Measurements from ENCODE around the gene SLC26A1. TPM values are rescaled to one million over a fixed set of nuclear protein-coding genes. Genes with fewer than 3 reads are reported as not detected.

The SLC26A1 gene
- total RNA-seq, 6 experiments from 2014 or later: 9.6 to 30.9 (median 23.0) TPM

DNA sequence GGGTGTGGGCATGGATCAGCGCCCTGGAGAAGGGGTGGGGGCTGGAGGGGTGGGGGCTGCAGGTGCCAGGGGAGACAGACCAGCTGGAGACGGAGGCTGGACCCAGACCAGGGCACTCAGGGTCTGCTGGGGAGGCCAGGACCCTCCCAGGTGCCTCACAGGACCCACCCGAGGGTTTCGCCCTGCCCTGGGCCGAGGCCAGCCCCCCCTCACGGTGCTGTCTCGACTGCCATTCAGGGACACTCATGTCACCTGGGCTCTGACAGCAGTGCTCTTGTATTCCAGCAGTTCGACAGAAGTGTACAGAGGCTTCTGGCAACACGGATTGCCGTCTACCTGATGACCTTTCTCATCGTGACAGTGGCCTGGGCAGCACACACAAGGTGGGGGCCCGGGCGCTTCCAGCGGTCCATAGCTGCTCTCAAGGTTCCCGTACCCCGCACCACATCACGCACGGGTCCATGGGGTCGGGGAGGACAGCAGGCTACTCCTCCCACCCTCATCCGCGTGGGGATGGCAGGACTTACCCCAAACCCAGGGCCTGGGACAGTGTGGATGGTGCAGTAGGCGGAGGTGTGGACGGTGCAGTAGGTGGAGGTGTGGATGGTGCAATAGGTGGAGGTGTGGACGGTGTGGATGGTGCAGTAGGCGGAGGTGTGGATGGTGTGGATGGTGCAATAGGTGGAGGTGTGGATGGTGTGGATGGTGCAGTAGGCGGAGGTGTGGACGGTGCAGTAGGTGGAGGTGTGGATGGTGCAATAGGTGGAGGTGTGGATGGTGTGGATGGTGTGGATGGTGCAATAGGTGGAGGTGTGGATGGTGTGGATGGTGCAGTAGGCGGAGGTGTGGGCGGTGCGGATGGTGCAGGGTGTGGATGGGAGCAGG is 42.8 kb downstream of the SLC26A1 start:
- H3K9me3 ChIP-seq: no peaks in the 10 kb centered on the region
- DNase-seq: peak in 1 of 3 donors; percentile 12
- TF ChIP-seq POLR2A (IDR thresholded peaks at IDR 0.05): no peak
- TF ChIP-seq, protein P1, sequence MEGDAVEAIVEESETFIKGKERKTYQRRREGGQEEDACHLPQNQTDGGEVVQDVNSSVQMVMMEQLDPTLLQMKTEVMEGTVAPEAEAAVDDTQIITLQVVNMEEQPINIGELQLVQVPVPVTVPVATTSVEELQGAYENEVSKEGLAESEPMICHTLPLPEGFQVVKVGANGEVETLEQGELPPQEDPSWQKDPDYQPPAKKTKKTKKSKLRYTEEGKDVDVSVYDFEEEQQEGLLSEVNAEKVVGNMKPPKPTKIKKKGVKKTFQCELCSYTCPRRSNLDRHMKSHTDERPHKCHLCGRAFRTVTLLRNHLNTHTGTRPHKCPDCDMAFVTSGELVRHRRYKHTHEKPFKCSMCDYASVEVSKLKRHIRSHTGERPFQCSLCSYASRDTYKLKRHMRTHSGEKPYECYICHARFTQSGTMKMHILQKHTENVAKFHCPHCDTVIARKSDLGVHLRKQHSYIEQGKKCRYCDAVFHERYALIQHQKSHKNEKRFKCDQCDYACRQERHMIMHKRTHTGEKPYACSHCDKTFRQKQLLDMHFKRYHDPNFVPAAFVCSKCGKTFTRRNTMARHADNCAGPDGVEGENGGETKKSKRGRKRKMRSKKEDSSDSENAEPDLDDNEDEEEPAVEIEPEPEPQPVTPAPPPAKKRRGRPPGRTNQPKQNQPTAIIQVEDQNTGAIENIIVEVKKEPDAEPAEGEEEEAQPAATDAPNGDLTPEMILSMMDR (IDR thresholded peaks at IDR 0.05): no peak
- H3K4me1 ChIP-seq: no peaks in the 10 kb centered on the region
- 94% methylated on average over 13 of the region's 30 CpGs for WGBS (ENCODE audit: insufficient coverage, low coverage, low lambda C conversion rate, missing lambda C conversion rate)
- intact Hi-C loops (cut with DNase I): no loop called here
- peaks cover 0 to 4% (median 0%) of the 10 kb centered on the region in 4 donors for H3K36me3 ChIP-seq
- no peak for ATAC-seq
- H3K4me3 ChIP-seq: no peak overlapping the region
- H3K27me3 ChIP-seq: no peaks in the 10 kb centered on the region
- H3K27ac ChIP-seq: no peak overlapping the region

DNA sequence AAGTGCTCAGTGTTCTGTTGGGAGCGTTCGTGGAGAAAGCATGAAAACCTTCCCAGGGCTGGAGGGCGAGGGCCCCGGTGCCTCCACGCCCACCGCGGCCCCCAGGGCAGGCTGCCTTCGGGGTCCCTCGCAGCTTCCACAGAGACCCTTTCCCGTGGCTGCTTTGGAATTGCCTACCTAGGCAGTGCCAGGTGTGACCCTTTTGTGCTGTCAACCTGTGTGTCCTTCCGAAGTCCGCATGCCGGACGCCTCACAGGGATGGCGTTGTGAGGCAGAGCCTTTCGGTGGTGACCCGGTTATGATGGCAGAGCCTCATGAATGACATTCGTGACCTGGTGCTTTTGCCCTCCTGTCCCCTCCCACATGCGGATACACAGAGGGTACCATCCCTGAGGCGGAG is 43.5 kb downstream of the SLC26A1 start:
- Histone ChIP-seq H3K9me3 (no peaks in the 10 kb centered on the region), H3K4me3 (no peak overlapping the region), H3K27ac (no peak overlapping the region), H3K27me3 (no peaks in the 10 kb centered on the region), H3K36me3 (peaks cover 0 to 4% (median 0%) of the 10 kb centered on the region in 4 donors), H3K4me1 (no peaks in the 10 kb centered on the region)
- intact Hi-C loops (cut with DNase I): no loop called here
- TF ChIP-seq, protein P1 (IDR thresholded peaks at IDR 0.05): no peak
- no peak for TF ChIP-seq POLR2A (IDR thresholded peaks at IDR 0.05)
- DNase-seq (no peak), ATAC-seq (no peak)
- WGBS (ENCODE audit: insufficient coverage, low coverage, low lambda C conversion rate, missing lambda C conversion rate): no CpG with 5 or more reads among the region's 20 CpGs

DNA sequence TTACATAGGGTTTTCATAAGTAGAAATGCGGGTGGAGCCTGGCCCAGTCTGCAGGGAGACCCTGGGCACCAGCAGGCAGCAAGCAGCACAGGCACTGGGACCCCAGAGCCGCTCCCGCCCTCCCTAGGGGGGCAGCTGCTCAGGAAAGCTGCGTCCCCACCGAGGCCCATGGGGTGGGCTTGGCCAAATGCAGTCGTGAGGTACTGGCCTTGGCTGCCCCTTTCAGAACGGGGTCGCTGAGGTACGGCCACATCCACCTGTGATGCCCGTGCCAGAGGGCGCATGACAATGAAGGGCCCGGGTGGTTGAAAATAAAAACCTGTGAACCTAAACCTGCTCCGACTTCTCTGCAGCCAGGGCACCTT is 44.3 kb downstream of the SLC26A1 start:
- TF ChIP-seq, protein P1 (IDR thresholded peaks at IDR 0.05): no peak
- TF ChIP-seq POLR2A (IDR thresholded peaks at IDR 0.05): no peak
- DNase-seq (no peak), ATAC-seq (no peak)
- intact Hi-C loops (cut with DNase I): no loop called here
- Histone ChIP-seq H3K36me3 (peaks cover 0 to 4% (median 0%) of the 10 kb centered on the region in 4 donors), H3K9me3 (no peaks in the 10 kb centered on the region), H3K4me1 (no peaks in the 10 kb centered on the region), H3K4me3 (no peak overlapping the region), H3K27me3 (no peaks in the 10 kb centered on the region), H3K27ac (no peak overlapping the region)
- 91% methylated on average over 4 of the region's 13 CpGs for WGBS (ENCODE audit: insufficient coverage, low coverage, low lambda C conversion rate, missing lambda C conversion rate)

DNA sequence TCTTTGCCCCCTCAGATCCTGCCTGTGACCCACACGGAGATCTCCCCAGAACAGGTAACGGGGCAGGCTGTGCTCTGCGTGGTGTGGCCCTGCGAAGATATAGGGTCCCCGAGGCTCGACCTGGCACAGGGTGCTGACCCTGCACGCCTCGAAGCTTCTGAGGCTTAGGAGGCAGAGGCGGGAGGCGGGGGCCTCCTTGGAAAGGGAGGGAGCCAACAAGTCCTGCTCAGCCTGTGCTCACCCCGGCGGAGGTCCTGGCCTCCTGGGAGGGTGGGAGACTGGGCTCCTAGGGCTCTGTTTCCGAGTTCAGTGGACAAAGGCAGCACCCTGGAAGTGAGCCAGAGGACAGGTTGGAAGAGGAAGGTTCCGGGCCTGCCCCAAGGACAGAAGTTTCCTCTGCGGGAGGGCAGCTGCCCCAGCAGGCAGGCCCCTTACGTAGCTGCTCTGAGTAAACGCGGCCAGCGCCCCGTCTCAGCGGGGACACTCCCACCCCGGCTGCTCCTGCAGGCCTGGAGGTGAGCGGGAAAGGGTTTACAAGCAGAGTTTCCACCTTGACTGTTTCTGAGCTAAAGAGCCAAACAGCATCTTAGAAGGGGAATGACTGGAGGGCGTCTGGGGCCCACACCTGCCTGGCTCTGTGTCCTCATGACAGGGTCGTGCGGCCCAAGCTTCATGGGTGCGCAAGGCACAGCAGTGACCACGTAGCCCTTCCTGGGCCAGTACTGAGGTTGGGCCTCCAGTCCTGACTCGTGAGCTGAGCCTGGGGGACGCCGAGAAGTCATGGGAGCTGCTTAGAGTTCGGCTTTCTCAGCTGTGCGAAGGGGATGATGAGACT is 44.9 kb downstream of the SLC26A1 start:
- H3K4me3 ChIP-seq: no peak overlapping the region
- ATAC-seq: no peak
- H3K36me3 ChIP-seq: peaks cover 0 to under 1% (median 0%) of the 10 kb centered on the region in 4 donors
- TF ChIP-seq, protein P1 (IDR thresholded peaks at IDR 0.05): no peak
- no peak for TF ChIP-seq POLR2A (IDR thresholded peaks at IDR 0.05)
- DNase-seq: no peak
- no peaks in the 10 kb centered on the region for H3K27me3 ChIP-seq
- H3K9me3 ChIP-seq: no peaks in the 10 kb centered on the region
- H3K27ac ChIP-seq: no peak overlapping the region
- intact Hi-C loops (cut with DNase I): no loop called here
- no CpG with 5 or more reads among the region's 33 CpGs for WGBS (ENCODE audit: insufficient coverage, low coverage, low lambda C conversion rate, missing lambda C conversion rate)
- no peaks in the 10 kb centered on the region for H3K4me1 ChIP-seq
